Effector memory CD8-positive, alpha-beta T cell (primary cell): Measurements from ENCODE around the gene CHRD.

Source experiments
- ATAC-seq: fragments of 150-1000 bp; cut with Tn5 transposase; replicated peaks from 2 replicates; pipeline ENCODE4 v1.10.0; 2021; ENCODE audit warnings: mild to moderate bottlenecking, moderate library complexity
- DNase-seq, 3 experiments: peaks; one replicate each; pipeline ENCODE4 v3.0.0; 2021
- H3K27ac Mint-ChIP-seq, 2 donors: one replicate each; pipeline ENCODE4 v1.8.0; 2022; ENCODE audit warnings: mild to moderate bottlenecking in 2 of 2, mixed read lengths in 2 of 2, moderate library complexity in 2 of 2
- H3K27me3 Mint-ChIP-seq, 2 donors: one replicate each; pipeline ENCODE4 v1.8.0; 2022; ENCODE audit warnings: mixed read lengths in 2 of 2
- H3K36me3 Mint-ChIP-seq: one replicate; pipeline ENCODE4 v1.8.0; 2022; ENCODE audit warnings: mild to moderate bottlenecking, moderate library complexity, mixed read lengths; ENCODE audit not compliant: insufficient read depth
- H3K4me1 Mint-ChIP-seq, 2 donors: one replicate each; pipeline ENCODE4 v1.8.0; 2022; ENCODE audit warnings: low read depth in 2 of 2, mixed read lengths in 2 of 2
- H3K4me3 Mint-ChIP-seq, 2 donors: one replicate each; pipeline ENCODE4 v1.8.0; 2022; ENCODE audit warnings: mild to moderate bottlenecking in 2 of 2, mixed read lengths in 2 of 2, moderate library complexity in 2 of 2
- H3K9me3 Mint-ChIP-seq, 2 donors: one replicate each; pipeline ENCODE4 v1.8.0; 2022; ENCODE audit warnings: mixed read lengths in 2 of 2
- total RNA-seq, 9 experiments: gene quantifications; one replicate each; lab custom pipeline; 2026; lab: John Stamatoyannopoulos, UW

Gene CHRD
- total RNA-seq, result 0 to 1.2 (median 0.11) reads per million in 9 experiments

GRCh38 chr3:184379358-184380184, at the start of gene CHRD:
CHRD (plus strand) TSS chr3:184380054; CDS start chr3:184380319, 265 bp downstream.
- ATAC-seq (no peak), DNase-seq (no peak)
- peaks cover 9 to 14% of the 10 kb centered on the region in 2 donors for H3K4me1 Mint-ChIP-seq
- no peaks in the 10 kb centered on the region for H3K9me3 Mint-ChIP-seq
- H3K27ac Mint-ChIP-seq, result no peak within 1 kb of the TSS
- H3K27me3 Mint-ChIP-seq, result peaks cover 83 to 93% of the 10 kb centered on the region in 2 donors
- H3K36me3 Mint-ChIP-seq, result peaks cover 2% of the 10 kb centered on the region
- H3K4me3 Mint-ChIP-seq, result peak within 1 kb of the TSS; percentile 70 to 72

GRCh38 chr3:184332370-184333090, 47.3 kb upstream of the CHRD start:
- DNase-seq (no peak), ATAC-seq (no peak)
- Mint-ChIP-seq H3K9me3 (no peaks in the 10 kb centered on the region), H3K36me3 (peaks cover 77% of the 10 kb centered on the region), H3K4me1 (peaks cover 30 to 31% of the 10 kb centered on the region in 2 donors), H3K4me3 (no peak overlapping the region), H3K27me3 (no peaks in the 10 kb centered on the region), H3K27ac (peak overlapping the region; percentile 73 to 75)

- Mint-ChIP-seq H3K27ac (peak overlapping the region; percentile 73 to 75), H3K36me3 (peaks cover 70% of the 10 kb centered on the region), H3K4me1 (peaks cover 36% of the 10 kb centered on the region in 2 donors), H3K27me3 (no peaks in the 10 kb centered on the region), H3K9me3 (no peaks in the 10 kb centered on the region), H3K4me3 (no peak overlapping the region)
- no peak for DNase-seq
- ATAC-seq, result no peak
Observed at GRCh38 chr3:184333190-184333589, 46.7 kb upstream of the CHRD start.

- peaks cover 65% of the 10 kb centered on the region for H3K36me3 Mint-ChIP-seq
- no peaks in the 10 kb centered on the region for H3K27me3 Mint-ChIP-seq
- H3K4me1 Mint-ChIP-seq, result peaks cover 36% of the 10 kb centered on the region in 2 donors
- H3K4me3 Mint-ChIP-seq, result no peak overlapping the region
- H3K27ac Mint-ChIP-seq, result peak overlapping the region; percentile 73 to 75
- ATAC-seq (no peak), DNase-seq (no peak)
- H3K9me3 Mint-ChIP-seq, result no peaks in the 10 kb centered on the region
Observed at GRCh38 chr3:184333700-184334099, 46.2 kb upstream of the CHRD start.

GRCh38 chr3:184334470-184335158, 45.2 kb upstream of the CHRD start:
- Mint-ChIP-seq H3K4me3 (peak overlapping the region; percentile 20 to 85), H3K27me3 (no peaks in the 10 kb centered on the region), H3K4me1 (peaks cover 35 to 36% of the 10 kb centered on the region in 2 donors), H3K27ac (peak overlapping the region; percentile 73 to 75), H3K9me3 (no peaks in the 10 kb centered on the region), H3K36me3 (peaks cover 56% of the 10 kb centered on the region)
- ATAC-seq (peak; percentile 31), DNase-seq (peak; percentile 16 to 30 (median 26))

- peak overlapping the region; percentile 85 for H3K4me3 Mint-ChIP-seq
- no peaks in the 10 kb centered on the region for H3K27me3 Mint-ChIP-seq
- DNase-seq, result no peak
- H3K9me3 Mint-ChIP-seq, result no peaks in the 10 kb centered on the region
- peaks cover 35 to 36% of the 10 kb centered on the region in 2 donors for H3K4me1 Mint-ChIP-seq
- ATAC-seq, result no peak
- H3K27ac Mint-ChIP-seq, result peak overlapping the region; percentile 73 to 75
- peaks cover 49% of the 10 kb centered on the region for H3K36me3 Mint-ChIP-seq
Observed at GRCh38 chr3:184335291-184335660, 44.6 kb upstream of the CHRD start.

GRCh38 chr3:184335661-184336546, 44.0 kb upstream of the CHRD start:
- Mint-ChIP-seq H3K27ac (peak overlapping the region; percentile 73 to 91), H3K4me1 (peaks cover 35 to 36% of the 10 kb centered on the region in 2 donors), H3K36me3 (peaks cover 47% of the 10 kb centered on the region), H3K9me3 (no peaks in the 10 kb centered on the region), H3K4me3 (peak overlapping the region; percentile 85), H3K27me3 (no peaks in the 10 kb centered on the region)
- ATAC-seq (peak; percentile 81), DNase-seq (peak; percentile 86 to 92 (median 91))

- peak overlapping the region; percentile 73 to 91 for H3K27ac Mint-ChIP-seq
- H3K4me3 Mint-ChIP-seq, result peak overlapping the region; percentile 85
- H3K9me3 Mint-ChIP-seq, result no peaks in the 10 kb centered on the region
- no peak for ATAC-seq
- DNase-seq, result no peak
- peaks cover 42% of the 10 kb centered on the region for H3K36me3 Mint-ChIP-seq
- H3K27me3 Mint-ChIP-seq, result no peaks in the 10 kb centered on the region
- peaks cover 31 to 35% of the 10 kb centered on the region in 2 donors for H3K4me1 Mint-ChIP-seq
Observed at GRCh38 chr3:184336547-184337398, 43.1 kb upstream of the CHRD start.

GRCh38 chr3:184337399-184337714, 42.5 kb upstream of the CHRD start, which contains the start of gene FAM131A:
FAM131A (plus strand) TSS chr3:184337600; CDS start chr3:184337631, 31 bp downstream.
- Mint-ChIP-seq H3K27me3 (no peaks in the 10 kb centered on the region), H3K36me3 (peaks cover 39% of the 10 kb centered on the region), H3K4me1 (peaks cover 31 to 35% of the 10 kb centered on the region in 2 donors), H3K9me3 (no peaks in the 10 kb centered on the region), H3K27ac (peak within 1 kb of the TSS; percentile 73 to 91), H3K4me3 (peak within 1 kb of the TSS; percentile 85)
- DNase-seq (no peak), ATAC-seq (no peak)

GRCh38 chr3:184337981-184338380, 41.9 kb upstream of the CHRD start:
- peaks cover 31 to 35% of the 10 kb centered on the region in 2 donors for H3K4me1 Mint-ChIP-seq
- H3K9me3 Mint-ChIP-seq, result no peaks in the 10 kb centered on the region
- H3K36me3 Mint-ChIP-seq, result peaks cover 32% of the 10 kb centered on the region
- ATAC-seq (no peak), DNase-seq (no peak)
- H3K27ac Mint-ChIP-seq, result no peak overlapping the region
- H3K4me3 Mint-ChIP-seq, result peak overlapping the region in 1 of 2 donors; percentile 25
- no peaks in the 10 kb centered on the region for H3K27me3 Mint-ChIP-seq

GRCh38 chr3:184338511-184338945, 41.3 kb upstream of the CHRD start:
- DNase-seq (no peak), ATAC-seq (no peak)
- peaks cover 30 to 35% of the 10 kb centered on the region in 2 donors for H3K4me1 Mint-ChIP-seq
- H3K27ac Mint-ChIP-seq, result no peak overlapping the region
- no peaks in the 10 kb centered on the region for H3K9me3 Mint-ChIP-seq
- no peak overlapping the region for H3K4me3 Mint-ChIP-seq
- no peaks in the 10 kb centered on the region for H3K27me3 Mint-ChIP-seq
- H3K36me3 Mint-ChIP-seq, result peaks cover 33% of the 10 kb centered on the region

- peaks cover 26 to 33% of the 10 kb centered on the region in 2 donors for H3K4me1 Mint-ChIP-seq
- peaks cover 29% of the 10 kb centered on the region for H3K36me3 Mint-ChIP-seq
- no peak overlapping the region for H3K4me3 Mint-ChIP-seq
- ATAC-seq, result no peak
- H3K9me3 Mint-ChIP-seq, result no peaks in the 10 kb centered on the region
- H3K27ac Mint-ChIP-seq, result no peak overlapping the region
- DNase-seq, result no peak
- H3K27me3 Mint-ChIP-seq, result no peaks in the 10 kb centered on the region
Observed at GRCh38 chr3:184339001-184339400, 40.9 kb upstream of the CHRD start.
